ENCODE data around the gene GPR108.
"Not testable (repeated sequence)": the region's sequence is repeated elsewhere in the genome, so short reads cannot be mapped to it uniquely, and the experiment has no call there.

GPR108 gene

GRCh38 chr19:6711078-6711361 is 26.4 kb downstream of the GPR108 start:
- Histone ChIP-seq H3K79me2 (no peaks in the 10 kb centered on the region), H3K27me3 (ENCODE audit: control insufficient read depth, insufficient read depth, low read length) (no peaks in the 10 kb centered on the region)
- no peak for TF ChIP-seq CTCF (IDR thresholded peaks at IDR 0.05)

GRCh38 chr19:6710273-6711077 is 26.9 kb downstream of the GPR108 start:
- Histone ChIP-seq H3K4me1 (no peaks in the 10 kb centered on the region), H3K9ac (no peak overlapping the region), H3K9me3 (ENCODE audit: control insufficient read depth, low read length) (no peaks in the 10 kb centered on the region), H3K27ac (no peak overlapping the region), H3K4me2 (ENCODE audit: low read length) (peak overlapping the region; percentile 35), H3K79me2 (no peaks in the 10 kb centered on the region), H3K27me3 (ENCODE audit: control insufficient read depth, insufficient read depth, low read length) (no peaks in the 10 kb centered on the region), H3K4me3 (ENCODE audit: low read depth, low read length) (no peak overlapping the region), H2AFZ (peak overlapping the region; percentile 1), H3K36me3 (ENCODE audit: control insufficient read depth, insufficient read depth, low read length) (no peaks in the 10 kb centered on the region)
- no peak for TF ChIP-seq CTCF (IDR thresholded peaks at IDR 0.05)

More at GRCh38 chr19:6711078-6711361, 26.4 kb downstream of the GPR108 start:
- Histone ChIP-seq H3K4me3 (ENCODE audit: low read depth, low read length) (no peak overlapping the region), H3K27ac (no peak overlapping the region), H3K36me3 (ENCODE audit: control insufficient read depth, insufficient read depth, low read length) (no peaks in the 10 kb centered on the region), H3K9ac (no peak overlapping the region), H2AFZ (no peak overlapping the region), H3K9me3 (ENCODE audit: control insufficient read depth, low read length) (no peaks in the 10 kb centered on the region), H3K4me1 (no peaks in the 10 kb centered on the region), H3K4me2 (ENCODE audit: low read length) (no peak overlapping the region)

GRCh38 chr19:6709549-6709948 is 27.8 kb downstream of the GPR108 start:
- Histone ChIP-seq H3K4me1 (no peaks in the 10 kb centered on the region), H3K4me2 (ENCODE audit: low read length) (no peak overlapping the region), H3K36me3 (ENCODE audit: control insufficient read depth, insufficient read depth, low read length) (no peaks in the 10 kb centered on the region), H3K27ac (no peak overlapping the region), H2AFZ (no peak overlapping the region), H3K4me3 (ENCODE audit: low read depth, low read length) (no peak overlapping the region), H3K9ac (no peak overlapping the region), H3K79me2 (no peaks in the 10 kb centered on the region), H3K9me3 (ENCODE audit: control insufficient read depth, low read length) (no peaks in the 10 kb centered on the region), H3K27me3 (ENCODE audit: control insufficient read depth, insufficient read depth, low read length) (no peaks in the 10 kb centered on the region)
- TF ChIP-seq CTCF (IDR thresholded peaks at IDR 0.05), result no peak

GRCh38 chr19:6708913-6709312 is 28.5 kb downstream of the GPR108 start:
- H3K4me1 ChIP-seq; H3K27me3 ChIP-seq (ENCODE audit: control insufficient read depth, insufficient read depth, low read length); H2AFZ ChIP-seq; H3K79me2 ChIP-seq; H3K27ac ChIP-seq; H3K4me2 ChIP-seq (ENCODE audit: low read length); H3K9ac ChIP-seq; H3K36me3 ChIP-seq (ENCODE audit: control insufficient read depth, insufficient read depth, low read length); H3K4me3 ChIP-seq (ENCODE audit: low read depth, low read length); H3K9me3 ChIP-seq (ENCODE audit: control insufficient read depth, low read length): not testable (repeated sequence)

GRCh38 chr19:6708346-6708745 is 29.0 kb downstream of the GPR108 start:
- Histone ChIP-seq H3K4me1 (no peaks in the 10 kb centered on the region), H3K27me3 (ENCODE audit: control insufficient read depth, insufficient read depth, low read length) (no peaks in the 10 kb centered on the region), H3K9me3 (ENCODE audit: control insufficient read depth, low read length) (no peaks in the 10 kb centered on the region), H2AFZ (no peak overlapping the region), H3K4me3 (ENCODE audit: low read depth, low read length) (no peak overlapping the region), H3K79me2 (no peaks in the 10 kb centered on the region), H3K9ac (no peak overlapping the region), H3K27ac (no peak overlapping the region), H3K36me3 (ENCODE audit: control insufficient read depth, insufficient read depth, low read length) (no peaks in the 10 kb centered on the region), H3K4me2 (ENCODE audit: low read length) (no peak overlapping the region)
- TF ChIP-seq CTCF (IDR thresholded peaks at IDR 0.05), result no peak

Measured in parathyroid adenoma (tissue), 2 donors.